HS-5 (cell line): ENCODE data around the gene ATP2A3.

ENCODE experiments used
- DNase-seq: peaks from one replicate; pipeline ENCODE4 v3.0.0-alpha.2; 2012; ENCODE audit warnings: low read depth

ATP2A3 gene

GRCh38 chr17:3964203-3965117 lies at the start of gene ATP2A3:
Gene ATP2A3 (minus strand): TSS chr17:3964437. CDS start chr17:3964291, 146 bp downstream.
- no peak for DNase-seq

GRCh38 chr17:4010754-4011153 lies 46.5 kb upstream of the ATP2A3 start:
- no peak for DNase-seq

- DNase-seq = no peak
Measured at GRCh38 chr17:4009186-4009785, 45.0 kb upstream of the ATP2A3 start.

DNA sequence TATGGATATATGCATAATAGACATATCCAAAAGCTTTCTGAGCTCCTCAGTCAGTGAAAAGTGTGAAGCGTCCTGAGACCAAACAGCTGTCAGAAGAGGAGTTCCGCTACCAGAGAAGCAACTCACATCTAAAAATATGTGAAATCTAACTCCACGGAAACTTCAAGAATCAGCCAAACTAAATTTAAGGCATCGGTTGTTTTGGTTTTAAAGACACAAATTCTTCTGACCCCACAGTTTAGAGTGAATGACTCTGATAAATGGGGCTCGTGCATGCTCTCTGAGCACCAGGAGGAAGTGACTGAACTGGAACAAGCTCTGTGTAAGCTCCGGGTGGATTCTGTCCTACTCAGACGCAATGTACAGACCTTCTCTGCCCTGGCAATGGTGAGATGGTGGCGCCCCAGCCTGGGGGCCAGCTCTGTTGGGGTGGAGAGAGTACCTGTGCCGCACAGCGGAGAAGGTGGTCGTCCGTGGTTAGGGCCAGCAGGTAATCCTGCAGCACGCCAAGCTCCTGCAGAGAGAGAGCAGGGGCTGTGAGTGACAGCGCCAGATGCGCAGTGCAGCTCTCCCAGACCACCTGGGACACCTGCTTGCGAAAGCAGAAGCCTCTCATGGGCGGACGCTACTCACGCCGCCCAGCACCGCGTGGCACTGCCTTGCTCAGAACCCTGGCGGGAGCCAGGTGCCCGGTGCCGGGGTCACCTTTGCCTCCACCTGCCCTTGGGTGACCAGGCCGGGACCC lies 44.4 kb upstream of the ATP2A3 start:
- no peak for DNase-seq

GRCh38 chr17:4008082-4008435 lies 43.8 kb upstream of the ATP2A3 start:
- DNase-seq = no peak

- DNase-seq = no peak
Measured at GRCh38 chr17:4007346-4008081, 43.3 kb upstream of the ATP2A3 start.

GRCh38 chr17:4006745-4007211 lies 42.5 kb upstream of the ATP2A3 start:
- no peak for DNase-seq

DNA sequence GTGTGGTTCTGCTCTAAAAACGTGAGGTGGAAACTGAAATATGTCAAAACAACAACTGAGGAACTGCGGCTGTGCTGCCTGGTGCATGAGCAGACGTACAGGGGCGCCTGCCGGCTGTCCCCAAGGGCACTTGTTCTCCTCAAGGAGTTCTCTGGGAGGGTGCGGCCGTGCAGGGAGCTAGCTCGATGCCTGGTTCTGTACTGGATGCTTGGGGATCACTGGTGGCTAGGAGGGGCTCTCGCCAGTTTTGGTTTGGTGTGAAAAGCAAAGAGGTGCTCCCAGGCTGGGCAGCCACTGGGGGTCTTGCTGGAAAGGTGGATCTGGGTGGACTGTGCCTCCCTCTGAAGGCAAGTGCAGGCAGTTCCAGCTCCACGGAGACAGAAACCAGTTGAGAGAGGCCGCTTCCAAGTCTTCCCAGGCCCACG lies 41.9 kb upstream of the ATP2A3 start:
- DNase-seq = no peak

DNA sequence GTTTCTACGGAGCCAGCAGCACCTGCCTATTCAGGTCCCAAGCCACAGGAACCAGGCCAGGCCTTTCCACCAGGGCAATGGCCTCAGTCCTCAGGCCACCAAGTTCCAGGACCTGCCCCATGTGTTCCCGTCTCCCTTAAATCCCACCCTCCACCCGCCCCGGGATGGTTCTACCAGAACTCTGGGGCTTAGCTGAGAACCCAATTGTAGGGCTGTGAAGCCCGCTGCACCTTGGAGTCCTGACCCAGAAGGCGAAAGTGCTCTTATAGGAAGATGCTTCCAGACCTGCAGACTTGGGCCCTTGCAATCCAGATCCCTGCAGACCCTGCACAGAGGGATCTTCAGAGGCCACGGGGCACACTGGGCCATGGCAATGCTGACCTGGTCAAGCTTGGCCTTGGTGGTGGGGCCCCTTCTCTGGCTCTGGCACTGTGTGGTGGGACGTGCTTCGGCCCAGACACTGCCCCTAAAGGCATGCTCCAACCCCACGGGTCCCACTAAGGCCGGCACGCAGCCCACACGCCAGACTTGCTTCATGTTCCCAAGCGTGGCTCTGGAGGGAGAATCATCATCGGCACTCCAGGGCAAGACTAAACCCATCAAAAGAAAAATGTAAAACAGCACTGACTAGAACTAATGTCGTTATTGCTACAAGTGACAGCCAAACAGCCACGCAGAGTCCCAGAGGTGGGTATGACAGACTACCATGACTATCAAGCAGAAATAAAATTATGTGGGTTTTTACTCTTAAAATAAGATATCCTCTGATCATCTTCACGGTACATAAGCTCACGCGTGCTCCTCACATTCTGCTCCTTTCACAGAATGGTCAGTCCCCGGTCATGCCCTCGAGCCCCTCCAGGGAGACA lies 41.3 kb upstream of the ATP2A3 start:
- DNase-seq = no peak

GRCh38 chr17:4004517-4005295 lies 40.5 kb upstream of the ATP2A3 start:
- DNase-seq = no peak

DNA sequence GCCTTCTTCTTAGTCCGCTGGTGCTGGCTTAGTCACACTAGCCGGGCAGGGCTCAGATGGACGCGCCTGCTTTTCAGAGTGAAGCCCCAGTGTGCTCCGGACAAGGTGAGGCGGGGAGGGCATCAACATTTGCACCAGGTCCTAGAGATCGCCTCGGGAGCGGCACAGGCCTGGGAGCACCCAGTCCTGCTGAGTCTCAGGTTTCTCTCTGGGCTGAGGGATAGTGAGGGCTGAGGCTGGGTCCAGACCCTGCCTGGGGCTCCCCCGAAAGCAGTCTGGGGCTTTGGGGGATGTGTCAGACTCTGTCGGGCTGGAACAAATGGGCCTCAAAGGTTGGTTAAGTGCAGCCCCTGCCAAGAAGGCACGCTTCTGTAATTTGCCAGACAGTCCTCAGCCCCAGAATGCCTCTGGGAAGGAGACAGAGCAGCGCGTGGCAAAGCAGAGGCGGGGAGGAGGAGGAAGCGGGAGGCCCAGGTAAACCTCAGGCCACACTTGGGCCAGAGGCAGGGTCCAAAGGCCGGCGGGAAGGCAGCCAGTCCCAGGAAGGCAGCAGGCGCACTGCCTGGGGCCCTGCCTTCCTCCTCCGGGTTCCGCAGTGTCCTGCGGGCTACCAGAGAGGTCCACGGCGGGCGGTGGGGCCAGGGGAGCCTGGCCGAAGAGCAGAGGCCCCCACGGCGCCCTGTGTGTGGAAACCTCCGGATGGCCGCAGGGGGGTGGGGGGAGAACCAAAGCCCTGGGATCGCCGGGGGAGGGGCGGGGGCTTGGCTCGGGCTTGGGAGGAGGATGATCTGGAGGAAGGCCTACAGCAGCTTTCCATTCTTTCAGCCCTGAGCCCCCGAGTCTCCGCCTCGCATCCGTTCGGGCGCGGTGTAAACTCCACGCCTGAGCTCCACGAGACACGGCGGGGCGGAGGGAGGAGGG lies 39.5 kb upstream of the ATP2A3 start:
- no peak for DNase-seq

GRCh38 chr17:4003131-4003500 lies 38.9 kb upstream of the ATP2A3 start:
- DNase-seq = no peak

- no peak for DNase-seq
Measured at GRCh38 chr17:4001048-4001590, 36.9 kb upstream of the ATP2A3 start.

DNA sequence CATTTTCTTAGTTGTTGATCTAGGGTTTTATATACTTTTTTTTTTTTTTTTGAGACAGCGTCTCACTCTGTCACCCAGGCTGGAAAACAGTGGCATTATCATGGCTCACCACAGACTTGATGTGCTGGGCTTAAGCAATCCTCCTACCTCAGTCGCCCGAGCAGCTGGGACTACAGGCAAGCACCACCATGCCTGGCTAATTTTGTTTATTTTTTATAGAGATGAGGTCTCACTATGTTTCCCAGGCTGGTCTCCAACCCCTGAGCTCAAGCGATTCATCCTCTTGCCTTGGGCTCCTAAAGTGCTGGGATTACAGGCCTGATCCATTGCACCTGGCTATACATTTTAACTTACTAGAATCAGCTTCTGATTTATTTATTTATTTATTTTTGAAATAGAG lies 34.2 kb upstream of the ATP2A3 start:
- no peak for DNase-seq

DNA sequence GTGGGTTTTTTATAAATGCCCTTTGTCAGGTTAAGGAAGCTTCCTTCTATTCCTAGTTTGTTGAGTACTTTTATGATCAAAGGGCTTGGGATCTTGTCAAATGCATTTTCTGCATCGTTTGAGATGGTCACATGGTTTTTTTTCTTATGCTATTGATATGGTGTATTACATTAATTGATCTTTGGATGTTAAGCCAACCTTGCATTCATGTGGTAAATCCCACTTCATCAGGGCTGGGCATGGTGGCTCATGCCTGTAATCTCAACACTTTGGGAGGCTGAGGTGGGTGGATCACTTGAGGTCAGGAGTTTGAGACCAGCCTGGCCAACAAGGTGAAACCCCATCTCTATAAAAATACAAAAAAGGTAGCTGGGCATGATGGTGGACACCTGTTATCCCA lies 30.8 kb upstream of the ATP2A3 start:
- no peak for DNase-seq

DNA sequence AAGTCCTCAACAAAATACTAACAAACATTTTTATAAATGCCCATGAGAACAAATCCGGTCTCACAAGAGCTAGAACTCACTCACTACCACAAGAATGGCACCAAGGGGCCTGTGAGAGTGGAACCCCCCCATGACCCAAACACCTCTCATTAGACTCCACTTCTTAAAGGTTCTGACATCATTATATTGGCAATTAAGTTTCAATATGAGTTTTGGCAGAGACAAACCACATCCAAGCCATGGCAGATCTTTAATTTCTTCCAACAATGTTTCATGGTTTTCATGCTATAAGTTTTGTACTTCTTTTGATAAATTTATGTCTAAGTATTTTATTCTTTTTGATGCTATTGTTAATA lies 30.0 kb upstream of the ATP2A3 start:
- no peak for DNase-seq

DNA sequence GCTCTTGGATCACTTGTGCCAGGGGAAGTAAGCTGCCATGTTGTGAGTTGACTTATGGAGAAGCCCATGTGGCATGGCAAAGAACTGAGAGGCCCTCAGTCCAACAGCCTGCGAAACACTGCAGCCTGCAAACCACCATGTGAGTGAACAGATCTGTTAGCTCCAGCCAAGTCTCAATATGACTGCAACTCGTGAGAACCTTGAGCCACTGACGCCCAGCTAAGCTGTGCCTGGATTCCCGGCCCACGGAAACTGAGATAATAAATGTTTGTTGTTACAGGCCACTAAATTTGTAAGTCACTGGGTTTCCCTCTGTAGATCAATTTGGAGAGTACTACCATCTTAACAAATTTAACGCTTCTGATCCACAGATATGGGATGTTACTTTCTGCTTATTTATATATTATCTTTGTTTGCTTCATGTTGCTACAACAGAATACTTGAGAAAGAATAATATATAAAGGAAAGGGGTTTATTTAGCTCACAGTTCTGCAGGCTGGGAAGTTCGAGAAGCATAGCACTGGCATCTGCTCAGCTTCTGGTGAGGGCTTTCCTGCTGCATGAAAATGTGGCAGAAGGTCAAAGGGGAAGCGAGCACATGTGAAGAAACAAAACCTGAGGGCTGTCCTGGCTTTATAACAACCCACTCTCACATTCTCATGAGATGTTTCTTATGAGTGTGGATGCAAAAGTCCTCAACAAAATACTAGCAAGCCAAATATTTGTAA lies 29.4 kb upstream of the ATP2A3 start:
- DNase-seq = no peak

GRCh38 chr17:3992370-3992769 lies 28.1 kb upstream of the ATP2A3 start:
- DNase-seq = no peak
